C1 segment of cervical spinal cord (tissue), 14 donors: ENCODE data around the gene BGLAP.
"Not testable (repeated sequence)": the region's sequence is repeated elsewhere in the genome, so short reads cannot be mapped to it uniquely, and the experiment has no call there.

Experiments
- DNase-seq, 14 donors: peaks; one replicate each; lab custom pipeline; 2025; lab: John Stamatoyannopoulos, UW

Gene BGLAP

GRCh38 chr1:156241926-156242325 is at the start of gene BGLAP:
TSS of gene BGLAP (plus strand) at chr1:156242184. CDS start at chr1:156242232, 48 bp downstream.
- DNase-seq: peak in 1 of 14 donors; percentile 19

GRCh38 chr1:156193208-156193487 is 48.8 kb upstream of the BGLAP start:
- no peak for DNase-seq

- DNase-seq: peak; percentile 76 to 100 (median 97)
Measured at GRCh38 chr1:156193488-156194299, 48.3 kb upstream of the BGLAP start, which contains the start of gene SLC25A44. TSS of gene SLC25A44 (plus strand) at chr1:156194104. CDS start at chr1:156199848, 5,744 bp downstream.

- DNase-seq: no peak
Measured at GRCh38 chr1:156194300-156194652, 47.7 kb upstream of the BGLAP start.

GRCh38 chr1:156195853-156196252 is 46.1 kb upstream of the BGLAP start:
- no peak for DNase-seq

- no peak for DNase-seq
Measured at GRCh38 chr1:156196445-156196844, 45.5 kb upstream of the BGLAP start.

GRCh38 chr1:156198831-156199349 is 43.1 kb upstream of the BGLAP start:
- DNase-seq: no peak

- DNase-seq: no peak
Measured at GRCh38 chr1:156200044-156200443, 41.9 kb upstream of the BGLAP start.

GRCh38 chr1:156203331-156203730 is 38.7 kb upstream of the BGLAP start:
- DNase-seq: no peak

- DNase-seq: no peak
Measured at GRCh38 chr1:156204686-156205085, 37.3 kb upstream of the BGLAP start.

- no peak for DNase-seq
Measured at GRCh38 chr1:156211243-156211642, 30.7 kb upstream of the BGLAP start.

GRCh38 chr1:156212130-156212529 is 29.9 kb upstream of the BGLAP start:
- no peak for DNase-seq

GRCh38 chr1:156212833-156213643 is 28.9 kb upstream of the BGLAP start, which contains the start of gene PMF1:
TSS of gene PMF1 (plus strand) at chr1:156213007. CDS start at chr1:156213016, 9 bp downstream.
- DNase-seq: peak; percentile 85 to 100 (median 98)

GRCh38 chr1:156213644-156213966 is 28.4 kb upstream of the BGLAP start:
- no peak for DNase-seq

GRCh38 chr1:156214024-156214748 is 27.8 kb upstream of the BGLAP start:
- peak in 2 of 14 donors; percentile 12 to 18 for DNase-seq

- DNase-seq: not testable (repeated sequence)
Measured at GRCh38 chr1:156216361-156217086, 25.5 kb upstream of the BGLAP start.

- DNase-seq: no peak
Measured at GRCh38 chr1:156217871-156218270, 24.1 kb upstream of the BGLAP start.

GRCh38 chr1:156220226-156220625 is 21.8 kb upstream of the BGLAP start:
- no peak for DNase-seq

- no peak for DNase-seq
Measured at GRCh38 chr1:156221986-156222692, 19.8 kb upstream of the BGLAP start.

GRCh38 chr1:156225677-156226014 is 16.3 kb upstream of the BGLAP start:
- DNase-seq: no peak

- DNase-seq: no peak
Measured at GRCh38 chr1:156226116-156226538, 15.9 kb upstream of the BGLAP start.
